ENCODE results near the gene MACF1. TPM values are rescaled to one million over a fixed set of nuclear protein-coding genes. Genes with fewer than 3 reads are reported as not detected.

MACF1 gene
- total and polyA plus RNA-seq, 2 donors (not counting 1 experiment from before 2014, with no cell fraction given): 64.1 to 159 TPM

GRCh38 chr1:39268906-39269305, 64.4 kb downstream of the MACF1 start:
- Mint-ChIP-seq H3K4me3 (peak overlapping the region; percentile 85), H3K27ac (peak overlapping the region; percentile 89), H3K4me1 (peaks cover 67% of the 10 kb centered on the region), H3K27me3 (no peaks in the 10 kb centered on the region), H3K9me3 (ENCODE audit: insufficient read depth) (no peaks in the 10 kb centered on the region)
- intact Hi-C loops (cut with micrococcal nuclease): loop anchor here (10.0 kb wide), 1 partner anchor 266 kb away; no protein-coding TSS in a partner anchor
- Histone ChIP-seq H3K9me3 (ENCODE audit: control extremely low read depth in 1 of 3, control insufficient read depth in 2 of 3, insufficient read depth in 1 of 3, low read length in 2 of 3) (no peaks in the 10 kb centered on the region), H3K27me3 (replicated peaks in 1 of 4; ENCODE audit: control extremely low read depth in 1 of 4, control insufficient read depth in 3 of 4, insufficient read depth in 4 of 4, low read length in 3 of 4) (no peaks in the 10 kb centered on the region), H2AFZ (ENCODE audit: insufficient read depth, low read depth, low read length, poor library complexity, severe bottlenecking) (no peak overlapping the region), H3K4me1 (ENCODE audit: control insufficient read depth in 2 of 2, insufficient read depth in 2 of 2, low read length in 2 of 2) (peaks cover 66 to 67% of the 10 kb centered on the region in 2 donors), H3K27ac (ENCODE audit: low read length in 2 of 2) (peak overlapping the region; percentile 73 to 74), H3K4me3 (ENCODE audit: control extremely low read depth in 1 of 5, extremely low read depth in 1 of 5, insufficient read depth in 1 of 5, low read depth in 2 of 5, low read length in 4 of 5) (peak overlapping the region in 3 of 5 experiments; percentile 5 to 47 (median 18)), H3K79me2 (ENCODE audit: control insufficient read depth, insufficient read depth, low read length) (peaks cover 90% of the 10 kb centered on the region), H4K20me1 (ENCODE audit: control insufficient read depth, insufficient read depth, low read length, poor library complexity, severe bottlenecking) (peaks cover 53% of the 10 kb centered on the region), H3K9ac (ENCODE audit: low read length) (peak overlapping the region; percentile 47), H3K4me2 (replicated peaks; ENCODE audit: low read depth, low read length, poor library complexity, severe bottlenecking) (peak overlapping the region; percentile 72), H3K36me3 (replicated peaks in 1 of 2; ENCODE audit: control extremely low read depth in 1 of 2, control insufficient read depth in 1 of 2, extremely low read depth in 1 of 2, insufficient read depth in 2 of 2, low read length in 1 of 2) (peaks cover 2 to 6% of the 10 kb centered on the region in 2 experiments)
- ATAC-seq (ENCODE audit: low read depth): no peak
- DNase-seq: no peak
- TF ChIP-seq EZH2 (IDR thresholded peaks at IDR 0.05; ENCODE audit: borderline replicate concordance, insufficient read depth, low read depth, low read length, poor library complexity, severe bottlenecking) (no peak), CTCF (IDR thresholded peaks at IDR 0.05) (no peak)
- 84% methylated on average over 5 of the region's 8 CpGs for WGBS (ENCODE audit: insufficient coverage)
- ChIA-PET CTCF (interaction anchor here (1.0 to 7.9 kb wide), 15 partner anchors 10 to 451 kb away, joined by 3 to 89 read pairs (median 5); partner anchors contain the start of gene MACF1), POLR2A (no interaction called here)

GRCh38 chr1:39269349-39269748, 64.9 kb downstream of the MACF1 start:
- peak overlapping the region; percentile 1 for H2AFZ ChIP-seq (ENCODE audit: insufficient read depth, low read depth, low read length, poor library complexity, severe bottlenecking)
- H3K79me2 ChIP-seq (ENCODE audit: control insufficient read depth, insufficient read depth, low read length): peaks cover 88% of the 10 kb centered on the region
- peaks cover 53% of the 10 kb centered on the region for H4K20me1 ChIP-seq (ENCODE audit: control insufficient read depth, insufficient read depth, low read length, poor library complexity, severe bottlenecking)
- Mint-ChIP-seq H3K4me3 (peak overlapping the region; percentile 85), H3K4me1 (peaks cover 68% of the 10 kb centered on the region), H3K27me3 (no peaks in the 10 kb centered on the region), H3K9me3 (ENCODE audit: insufficient read depth) (no peaks in the 10 kb centered on the region), H3K27ac (peak overlapping the region; percentile 89)
- H3K4me2 ChIP-seq (replicated peaks; ENCODE audit: low read depth, low read length, poor library complexity, severe bottlenecking): peak overlapping the region; percentile 72
- peaks cover 66 to 67% of the 10 kb centered on the region in 2 donors for H3K4me1 ChIP-seq (ENCODE audit: control insufficient read depth in 2 of 2, insufficient read depth in 2 of 2, low read length in 2 of 2)
- ChIA-PET POLR2A (interaction anchor here (0.7 kb wide), 2 partner anchors 11 to 72 kb away, joined by 3 to 5 read pairs; no protein-coding TSS in a partner anchor), CTCF (interaction anchor here (1.0 to 7.9 kb wide), 16 partner anchors 9 to 451 kb away, joined by 3 to 89 read pairs (median 4); no protein-coding TSS in a partner anchor)
- H3K27me3 ChIP-seq (replicated peaks in 1 of 4; ENCODE audit: control extremely low read depth in 1 of 4, control insufficient read depth in 3 of 4, insufficient read depth in 4 of 4, low read length in 3 of 4): no peaks in the 10 kb centered on the region
- peak overlapping the region; percentile 73 to 74 for H3K27ac ChIP-seq (ENCODE audit: low read length in 2 of 2)
- H3K9ac ChIP-seq (ENCODE audit: low read length): peak overlapping the region; percentile 47
- TF ChIP-seq EZH2 (IDR thresholded peaks at IDR 0.05; ENCODE audit: borderline replicate concordance, insufficient read depth, low read depth, low read length, poor library complexity, severe bottlenecking) (no peak), CTCF (IDR thresholded peaks at IDR 0.05) (no peak)
- peak; percentile 7 for ATAC-seq (ENCODE audit: low read depth)
- no peaks in the 10 kb centered on the region for H3K9me3 ChIP-seq (ENCODE audit: control extremely low read depth in 1 of 3, control insufficient read depth in 2 of 3, insufficient read depth in 1 of 3, low read length in 2 of 3)
- H3K36me3 ChIP-seq (replicated peaks in 1 of 2; ENCODE audit: control extremely low read depth in 1 of 2, control insufficient read depth in 1 of 2, extremely low read depth in 1 of 2, insufficient read depth in 2 of 2, low read length in 1 of 2): peaks cover 0 to 6% of the 10 kb centered on the region in 2 experiments
- intact Hi-C loops (cut with micrococcal nuclease): loop anchor here (10.0 kb wide), 1 partner anchor 265 kb away; no protein-coding TSS in a partner anchor
- no CpG with 5 or more reads among the region's 2 CpGs for WGBS (ENCODE audit: insufficient coverage)
- H3K4me3 ChIP-seq (ENCODE audit: control extremely low read depth in 1 of 5, extremely low read depth in 1 of 5, insufficient read depth in 1 of 5, low read depth in 2 of 5, low read length in 4 of 5): peak overlapping the region in 4 of 5 experiments; percentile 5 to 47 (median 22)
- DNase-seq: no peak
